Stimulated activated CD4-positive, alpha-beta T cell treated with anti-CD3 and anti-CD28 coated beads, Interleukin-4, amount 100 ng/mL, for 24 hours (primary cell): ENCODE results near the gene PGAP2.
"Not testable (repeated sequence)": the region's sequence is repeated elsewhere in the genome, so short reads cannot be mapped to it uniquely, and the experiment has no call there.

Source experiments
- DNase-seq: peaks from one replicate; pipeline ENCODE4 v3.0.0-alpha.2; 2020

PGAP2 gene

GRCh38 chr11:3808861-3809623 is 682 bp downstream of the PGAP2 start:
- peak; percentile 47 for DNase-seq

- DNase-seq = no peak
Measured at GRCh38 chr11:3809624-3809928, 1.2 kb downstream of the PGAP2 start.

GRCh38 chr11:3810446-3810845 is 2.1 kb downstream of the PGAP2 start:
- no peak for DNase-seq

GRCh38 chr11:3810951-3811350 is 2.6 kb downstream of the PGAP2 start:
- no peak for DNase-seq

GRCh38 chr11:3814832-3815231 is 6.5 kb downstream of the PGAP2 start:
- DNase-seq = not testable (repeated sequence)

- no peak for DNase-seq
Measured at GRCh38 chr11:3815845-3816244, 7.5 kb downstream of the PGAP2 start.

- DNase-seq = no peak
Measured at GRCh38 chr11:3816673-3817072, 8.3 kb downstream of the PGAP2 start.

- no peak for DNase-seq
Measured at GRCh38 chr11:3817181-3817800, 8.9 kb downstream of the PGAP2 start.

- DNase-seq = no peak
Measured at GRCh38 chr11:3820971-3821370, 12.6 kb downstream of the PGAP2 start.

- no peak for DNase-seq
Measured at GRCh38 chr11:3822312-3822711, 14.0 kb downstream of the PGAP2 start.

- no peak for DNase-seq
Measured at GRCh38 chr11:3823303-3823702, 14.9 kb downstream of the PGAP2 start.

- DNase-seq = no peak
Measured at GRCh38 chr11:3823762-3824506, 15.6 kb downstream of the PGAP2 start.

- DNase-seq = peak; percentile 83
Measured at GRCh38 chr11:3824714-3825472, 16.5 kb downstream of the PGAP2 start.

GRCh38 chr11:3825473-3826154 is 17.3 kb downstream of the PGAP2 start:
- no peak for DNase-seq

- DNase-seq = no peak
Measured at GRCh38 chr11:3826721-3827120, 18.4 kb downstream of the PGAP2 start.

GRCh38 chr11:3827434-3828186 is 19.2 kb downstream of the PGAP2 start:
- no peak for DNase-seq

- no peak for DNase-seq
Measured at GRCh38 chr11:3830088-3830487, 21.7 kb downstream of the PGAP2 start.

- no peak for DNase-seq
Measured at GRCh38 chr11:3830730-3831129, 22.4 kb downstream of the PGAP2 start.

GRCh38 chr11:3831378-3832239 is 23.2 kb downstream of the PGAP2 start:
- DNase-seq = peak; percentile 32

GRCh38 chr11:3832816-3833215 is 24.5 kb downstream of the PGAP2 start:
- no peak for DNase-seq

GRCh38 chr11:3833449-3833848 is 25.1 kb downstream of the PGAP2 start:
- DNase-seq = no peak
